GM21526 (cell line): ENCODE measurements around the gene FOXF2.

Experiments
- ATAC-seq: cut with Tn5 transposase; IDR thresholded peaks from one replicate; pipeline ENCODE4 v1.9.1; 2021; ENCODE audit warnings: moderate library complexity; ENCODE audit not compliant: unreplicated experiment, low FRiP score

The FOXF2 gene

GRCh38 chr6:1438471-1438881, 49.1 kb downstream of the FOXF2 start:
- no peak for ATAC-seq

- no peak for ATAC-seq
Measured at GRCh38 chr6:1439349-1439748, 50.0 kb downstream of the FOXF2 start.

- ATAC-seq: no peak
Measured at GRCh38 chr6:1442929-1443328, 53.6 kb downstream of the FOXF2 start.
